Panc1 (cell line): ENCODE data around the gene MTFR1L. TPM values are rescaled to one million over a fixed set of nuclear protein-coding genes. Genes with fewer than 3 reads are reported as not detected.

Experiments used
- ATAC-seq: fragments of 200-7000 bp; cut with Tn5 transposase; 2 replicates; pipeline ENCODE4 v1.9.1; 2020; ENCODE audit warnings: mild to moderate bottlenecking, moderate library complexity
- BruUV-seq: library from RNA; stranded (reverse); fragments of 400-500 nt; replicated peaks from 2 replicates; lab custom pipeline; 2021; lab: Mats Ljungman, UMichigan
- CTCF ChIA-PET: fragments of 300-600 bp; sonication (Branson Sonifier 250); formaldehyde crosslinking; loops from one replicate; lab custom pipeline; 2022; ENCODE audit warnings: antibody characterized with exemption; lab: Charles Lee
- POLR2A ChIA-PET: fragments of 300-600 bp; sonication (Branson Sonifier 250); formaldehyde crosslinking; loops from one replicate; lab custom pipeline; 2022; ENCODE audit warnings: antibody characterized with exemption; lab: Charles Lee
- DNase-seq: peaks from one replicate; pipeline ENCODE4 v3.0.0-alpha.2; 2010; ENCODE audit warnings: low read depth, low spot score
- H3K27ac ChIP-seq: 2 replicates; pipeline ENCODE4 v1.5.1; 2011; ENCODE audit warnings: mild to moderate bottlenecking, low read length, inconsistent platforms
- H3K27me3 ChIP-seq: fragments of 200-500 bp; sonication (Bioruptor generic); 2 replicates; pipeline ENCODE4 v1.6.0; 2014; ENCODE audit warnings: low read length, inconsistent platforms; ENCODE audit not compliant: control insufficient read depth, insufficient read depth
- H3K36me3 ChIP-seq: fragments of 200-500 bp; sonication (Bioruptor generic); 2 replicates; pipeline ENCODE4 v1.5.1; 2014; ENCODE audit warnings: inconsistent platforms, mild to moderate bottlenecking, low read length, moderate library complexity; ENCODE audit not compliant: control insufficient read depth, insufficient read depth
- H3K4me1 ChIP-seq: 2 replicates; pipeline ENCODE4 v1.5.1; 2011; ENCODE audit warnings: inconsistent platforms, mild to moderate bottlenecking, low read length, moderate library complexity; ENCODE audit not compliant: control insufficient read depth, insufficient read depth
- H3K4me3 ChIP-seq, 2 experiments: 2 replicates each; pipeline ENCODE4 v1.5.1; 2011 to 2012; ENCODE audit warnings: low read depth in 2 of 2, low read length in 2 of 2, mild to moderate bottlenecking in 2 of 2, inconsistent platforms in 1 of 2, moderate library complexity in 1 of 2
- H3K9me3 ChIP-seq: fragments of 200-500 bp; sonication (Bioruptor generic); 2 replicates; pipeline ENCODE4 v1.5.1; 2014; ENCODE audit warnings: low read depth, mild to moderate bottlenecking, inconsistent platforms, low read length, moderate library complexity; ENCODE audit not compliant: control insufficient read depth, insufficient read depth
- POLR2AphosphoS5 ChIP-seq: IDR thresholded peaks from 2 replicates; pipeline ENCODE4 v1.6.1; 2012; ENCODE audit warnings: mild to moderate bottlenecking, low read depth, low read length, moderate library complexity
- SIN3A ChIP-seq: IDR thresholded peaks from 2 replicates; pipeline ENCODE4 v1.6.1; 2012; ENCODE audit warnings: low read depth, mild to moderate bottlenecking, low read length, moderate library complexity, borderline replicate concordance; ENCODE audit not compliant: insufficient read depth
- TCF7L2 ChIP-seq: IDR thresholded peaks from 2 replicates; pipeline ENCODE4 v1.6.1; 2011; ENCODE audit warnings: mild to moderate bottlenecking, low read depth, low read length, inconsistent platforms
- in situ Hi-C: cut with HindIII; loops from 2 replicates; pipeline ENCODE4 v1.10.0; 2016; ENCODE audit warnings: low sequenced_read_pairs, low pct_unique_long_range_greater_than_20kb
- intact Hi-C: fragments of 100-400 bp; cut with micrococcal nuclease; formaldehyde crosslinking; loops from one replicate; pipeline ENCODE4 v1.10.0; 2022; ENCODE audit not compliant: unreplicated experiment
- total RNA-seq: library from RNA; stranded (reverse); gene quantifications from one replicate; pipeline ENCODE4 v1.2.1, GENCODE V29; 2021; ENCODE audit not compliant: unreplicated experiment
- TF ChIP-seq, protein P1 (sequence below): fragments of 450-650 bp; IDR thresholded peaks from 2 replicates; pipeline ENCODE4 v1.5.1; 2017; ENCODE audit warnings: mild to moderate bottlenecking
- TF ChIP-seq, protein P2 (sequence below), 2 experiments: IDR thresholded peaks; 2 replicates each; pipeline ENCODE4 v1.6.1; 2011 to 2012; ENCODE audit warnings: low read depth in 2 of 2, control low read depth in 1 of 2, low read length in 1 of 2, mild to moderate bottlenecking in 1 of 2, moderate library complexity in 1 of 2; ENCODE audit not compliant: insufficient read depth in 1 of 2

MTFR1L gene
- total RNA-seq, 1 experiment from 2014 or later = 68.5 TPM

DNA sequence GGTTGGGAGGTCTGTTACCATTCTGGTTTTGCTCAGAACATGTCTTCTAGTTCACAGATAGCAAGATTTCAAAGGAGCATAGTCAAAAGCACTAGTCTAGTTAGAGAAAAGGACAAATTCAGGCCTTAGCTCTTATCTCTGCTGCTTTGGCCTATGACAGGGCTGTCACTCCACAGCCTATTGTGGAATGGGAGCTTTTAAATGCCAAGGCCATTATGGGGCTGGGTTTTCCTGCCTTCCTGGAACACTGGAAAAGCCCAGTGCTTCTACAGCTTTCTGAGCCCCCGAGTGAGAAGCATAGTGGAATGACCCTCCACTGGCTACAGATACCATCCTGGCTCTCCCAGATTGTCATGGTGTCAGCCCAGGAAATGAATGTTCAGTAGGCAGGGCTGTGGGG, 9.3 kb downstream of the MTFR1L start:
- Histone ChIP-seq H3K4me3 (no peak overlapping the region), H3K27ac (no peak overlapping the region), H3K27me3 (no peaks in the 10 kb centered on the region), H3K9me3 (no peaks in the 10 kb centered on the region), H3K4me1 (no peaks in the 10 kb centered on the region), H3K36me3 (peaks cover 38% of the 10 kb centered on the region)
- ChIA-PET POLR2A (no interaction called here), CTCF (no interaction called here)
- BruUV-seq = no TSS peak
- ATAC-seq (no peak), DNase-seq (no peak)
- in situ Hi-C loops (no loop called here), intact Hi-C loops (no loop called here)
- no peak for TF ChIP-seq POLR2AphosphoS5
- TF ChIP-seq, protein P1, sequence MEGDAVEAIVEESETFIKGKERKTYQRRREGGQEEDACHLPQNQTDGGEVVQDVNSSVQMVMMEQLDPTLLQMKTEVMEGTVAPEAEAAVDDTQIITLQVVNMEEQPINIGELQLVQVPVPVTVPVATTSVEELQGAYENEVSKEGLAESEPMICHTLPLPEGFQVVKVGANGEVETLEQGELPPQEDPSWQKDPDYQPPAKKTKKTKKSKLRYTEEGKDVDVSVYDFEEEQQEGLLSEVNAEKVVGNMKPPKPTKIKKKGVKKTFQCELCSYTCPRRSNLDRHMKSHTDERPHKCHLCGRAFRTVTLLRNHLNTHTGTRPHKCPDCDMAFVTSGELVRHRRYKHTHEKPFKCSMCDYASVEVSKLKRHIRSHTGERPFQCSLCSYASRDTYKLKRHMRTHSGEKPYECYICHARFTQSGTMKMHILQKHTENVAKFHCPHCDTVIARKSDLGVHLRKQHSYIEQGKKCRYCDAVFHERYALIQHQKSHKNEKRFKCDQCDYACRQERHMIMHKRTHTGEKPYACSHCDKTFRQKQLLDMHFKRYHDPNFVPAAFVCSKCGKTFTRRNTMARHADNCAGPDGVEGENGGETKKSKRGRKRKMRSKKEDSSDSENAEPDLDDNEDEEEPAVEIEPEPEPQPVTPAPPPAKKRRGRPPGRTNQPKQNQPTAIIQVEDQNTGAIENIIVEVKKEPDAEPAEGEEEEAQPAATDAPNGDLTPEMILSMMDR = no peak
- TF ChIP-seq, protein P2, sequence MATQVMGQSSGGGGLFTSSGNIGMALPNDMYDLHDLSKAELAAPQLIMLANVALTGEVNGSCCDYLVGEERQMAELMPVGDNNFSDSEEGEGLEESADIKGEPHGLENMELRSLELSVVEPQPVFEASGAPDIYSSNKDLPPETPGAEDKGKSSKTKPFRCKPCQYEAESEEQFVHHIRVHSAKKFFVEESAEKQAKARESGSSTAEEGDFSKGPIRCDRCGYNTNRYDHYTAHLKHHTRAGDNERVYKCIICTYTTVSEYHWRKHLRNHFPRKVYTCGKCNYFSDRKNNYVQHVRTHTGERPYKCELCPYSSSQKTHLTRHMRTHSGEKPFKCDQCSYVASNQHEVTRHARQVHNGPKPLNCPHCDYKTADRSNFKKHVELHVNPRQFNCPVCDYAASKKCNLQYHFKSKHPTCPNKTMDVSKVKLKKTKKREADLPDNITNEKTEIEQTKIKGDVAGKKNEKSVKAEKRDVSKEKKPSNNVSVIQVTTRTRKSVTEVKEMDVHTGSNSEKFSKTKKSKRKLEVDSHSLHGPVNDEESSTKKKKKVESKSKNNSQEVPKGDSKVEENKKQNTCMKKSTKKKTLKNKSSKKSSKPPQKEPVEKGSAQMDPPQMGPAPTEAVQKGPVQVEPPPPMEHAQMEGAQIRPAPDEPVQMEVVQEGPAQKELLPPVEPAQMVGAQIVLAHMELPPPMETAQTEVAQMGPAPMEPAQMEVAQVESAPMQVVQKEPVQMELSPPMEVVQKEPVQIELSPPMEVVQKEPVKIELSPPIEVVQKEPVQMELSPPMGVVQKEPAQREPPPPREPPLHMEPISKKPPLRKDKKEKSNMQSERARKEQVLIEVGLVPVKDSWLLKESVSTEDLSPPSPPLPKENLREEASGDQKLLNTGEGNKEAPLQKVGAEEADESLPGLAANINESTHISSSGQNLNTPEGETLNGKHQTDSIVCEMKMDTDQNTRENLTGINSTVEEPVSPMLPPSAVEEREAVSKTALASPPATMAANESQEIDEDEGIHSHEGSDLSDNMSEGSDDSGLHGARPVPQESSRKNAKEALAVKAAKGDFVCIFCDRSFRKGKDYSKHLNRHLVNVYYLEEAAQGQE (IDR thresholded peaks at IDR 0.05; ENCODE audit: insufficient read depth in 1 of 2, low read depth in 2 of 2, low read length in 1 of 2) = no peak
- TF ChIP-seq TCF7L2 = no peak
- TF ChIP-seq SIN3A = no peak

- DNase-seq (no peak), ATAC-seq (no peak)
- BruUV-seq = no TSS peak
- H3K4me3 ChIP-seq = no peak overlapping the region
- H3K36me3 ChIP-seq = peaks cover 39% of the 10 kb centered on the region
- POLR2A ChIA-PET = no interaction called here
- peaks cover 5% of the 10 kb centered on the region; the same call in 1 of the 2 replicates for H3K4me1 ChIP-seq
- CTCF ChIA-PET = no interaction called here
- H3K27me3 ChIP-seq = no peaks in the 10 kb centered on the region
- no peak overlapping the region for H3K27ac ChIP-seq
- intact Hi-C loops = loop anchor here (10.0 kb wide), 1 partner anchor 163 kb away; the partner anchor contains the start of gene PAFAH2
- TF ChIP-seq POLR2AphosphoS5 (no peak), SIN3A (no peak), TCF7L2 (no peak)
- TF ChIP-seq, protein P1 = no peak
- TF ChIP-seq, protein P2 (IDR thresholded peaks at IDR 0.05; ENCODE audit: insufficient read depth in 1 of 2, low read depth in 2 of 2, low read length in 1 of 2) = no peak
- in situ Hi-C loops = no loop called here
- no peaks in the 10 kb centered on the region for H3K9me3 ChIP-seq
Observed at GRCh38 chr1:25831569-25832196, 11.9 kb downstream of the MTFR1L start.
